NCI-H2196 treated with DMSO at 0.1 percent for 48 hours (cell line): Measurements from ENCODE around the gene AMOTL2.

Source experiments
- DNase-seq: peaks from one replicate; lab custom pipeline; 2025; ENCODE audit not compliant: unreplicated experiment; lab: John Stamatoyannopoulos, UW

AMOTL2 gene

DNA sequence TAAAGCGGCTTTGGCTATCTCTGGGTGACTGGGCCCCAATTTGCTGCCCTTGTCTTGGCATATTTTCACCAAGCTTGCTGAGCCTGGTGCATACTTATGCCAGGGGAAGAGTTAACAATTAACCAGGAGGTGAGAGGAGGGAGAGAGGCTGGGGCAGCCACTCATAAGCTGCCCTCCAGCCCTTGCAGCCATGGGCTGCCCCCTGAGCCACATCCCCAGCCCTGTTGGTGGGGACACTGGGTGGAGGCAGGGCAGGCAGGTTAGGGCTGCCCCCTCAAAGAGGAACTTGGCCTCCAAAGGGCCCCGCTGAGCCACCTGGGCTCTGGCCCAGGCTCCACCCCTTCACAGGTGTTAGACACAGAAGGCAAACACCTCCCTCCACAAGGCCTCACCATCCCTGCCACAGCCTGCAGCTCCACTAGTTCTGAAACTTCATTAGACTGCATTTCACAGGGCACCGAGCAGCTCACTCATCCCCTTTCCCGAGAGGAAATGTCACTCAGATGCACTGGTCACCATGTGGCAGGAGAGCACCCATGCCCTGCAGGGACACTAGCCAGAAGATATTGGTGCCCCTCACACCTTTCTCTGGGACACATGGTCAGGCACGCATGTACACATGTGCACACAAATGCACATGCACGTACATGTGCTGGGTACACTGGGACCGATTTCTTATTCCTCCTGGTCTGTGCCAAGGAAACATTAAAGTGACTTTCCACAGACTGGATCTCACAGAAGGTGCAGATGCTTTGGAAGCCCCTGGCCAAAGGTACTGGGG lies 20.2 kb downstream of the AMOTL2 start:
- no peak for DNase-seq

DNA sequence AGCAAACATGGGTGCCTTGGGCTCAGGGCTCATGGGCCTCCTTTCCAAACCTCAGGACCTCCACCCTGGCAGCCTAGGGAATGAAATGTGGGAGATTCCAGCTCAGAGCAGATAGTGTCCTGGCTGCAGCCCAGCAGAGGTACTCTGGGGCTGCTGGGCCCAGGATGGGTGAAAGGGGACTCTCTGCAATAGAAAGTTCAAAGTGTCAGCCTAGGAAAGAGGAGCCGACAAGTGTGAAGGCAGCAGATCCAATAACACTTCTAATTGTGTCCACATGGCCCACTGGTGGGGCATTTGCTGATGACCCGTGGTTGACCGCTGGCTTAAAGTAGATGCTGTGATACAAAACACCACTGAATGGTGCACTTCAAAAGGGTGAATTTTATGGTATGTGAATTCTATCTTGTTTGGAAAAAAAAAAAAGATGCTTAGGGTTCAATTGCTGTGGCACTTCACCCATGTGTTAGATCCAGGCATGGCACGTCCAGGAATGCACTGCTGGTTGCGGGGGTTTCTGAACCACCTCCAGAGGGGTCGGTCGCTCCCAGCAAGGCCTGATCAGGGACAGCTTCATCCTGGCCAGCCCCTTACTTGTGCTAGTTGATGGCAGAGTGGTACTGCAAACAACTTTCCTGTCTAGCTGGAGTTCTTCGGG lies 20.9 kb downstream of the AMOTL2 start:
- no peak for DNase-seq

DNA sequence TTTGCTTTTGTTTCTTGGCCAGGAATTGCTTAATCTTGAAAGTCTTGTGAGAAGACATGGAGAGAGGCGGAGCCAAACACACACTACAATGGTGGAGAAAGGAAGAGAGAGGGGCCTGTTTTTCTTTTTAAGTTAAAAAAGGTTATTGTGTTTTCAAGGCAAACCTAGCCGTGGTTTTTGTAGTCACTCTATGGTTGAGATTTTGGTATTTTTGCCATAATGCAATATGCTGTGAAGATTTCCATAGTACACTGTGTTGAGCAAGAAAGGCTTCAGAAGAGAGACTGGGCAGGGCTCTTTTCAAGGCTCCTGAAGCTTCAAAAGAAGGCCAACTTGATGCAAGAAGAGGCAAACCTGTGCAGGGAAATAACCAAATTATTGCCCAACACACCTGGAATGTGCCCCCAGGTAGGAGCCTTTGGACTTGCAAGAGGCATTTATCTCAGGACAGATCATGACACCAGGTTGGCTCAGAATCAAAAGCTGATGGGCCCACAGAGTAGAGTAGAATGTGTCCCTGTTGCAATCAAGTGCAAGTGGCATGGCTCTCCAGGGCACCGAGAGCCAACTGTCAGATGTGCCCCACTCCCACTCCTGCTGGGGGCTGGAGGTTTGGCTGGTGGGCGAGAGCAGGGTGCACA lies 22.1 kb downstream of the AMOTL2 start:
- no peak for DNase-seq

DNA sequence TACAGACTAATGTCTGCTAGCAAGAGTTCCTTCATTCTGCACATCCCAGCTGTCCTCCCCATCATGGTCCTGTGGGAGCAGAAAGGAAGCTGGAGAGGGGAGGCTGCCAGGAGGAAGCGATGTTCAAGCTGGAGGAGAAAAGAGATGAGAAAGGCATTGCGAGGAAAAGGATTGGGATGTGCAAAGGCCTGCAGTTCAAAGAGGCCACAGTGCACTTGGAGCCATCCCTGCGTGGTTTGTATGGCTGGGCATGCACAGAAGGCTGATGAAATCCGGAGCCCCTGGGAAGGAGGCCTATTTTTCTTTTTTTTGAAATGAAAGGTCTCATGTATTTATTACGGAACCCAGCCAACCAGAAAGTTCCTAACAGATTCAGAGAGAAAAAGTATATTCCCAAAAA lies 22.8 kb downstream of the AMOTL2 start:
- no peak for DNase-seq

DNA sequence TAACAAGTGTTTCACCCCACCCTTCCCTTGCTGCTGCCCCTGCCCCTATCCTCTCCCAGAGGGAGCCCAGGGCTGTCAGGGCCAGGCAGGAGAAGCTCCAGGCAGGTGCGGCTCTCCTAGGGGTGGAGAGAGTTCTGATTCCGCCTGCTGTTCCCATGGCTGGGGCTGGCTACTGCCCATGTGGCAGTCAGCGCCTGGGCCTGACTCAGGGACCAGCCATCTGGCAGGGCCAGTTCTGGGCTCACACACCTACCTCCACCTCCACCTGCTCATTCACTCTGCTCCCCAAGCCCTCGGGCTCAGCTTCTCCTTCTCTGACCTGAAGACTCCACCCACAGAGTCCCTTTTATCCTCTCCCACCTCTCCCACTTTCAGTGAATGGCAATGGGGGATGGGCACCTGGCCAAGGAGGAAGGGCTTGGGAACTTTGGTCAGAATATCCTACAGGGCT lies 23.4 kb downstream of the AMOTL2 start:
- DNase-seq: no peak

DNA sequence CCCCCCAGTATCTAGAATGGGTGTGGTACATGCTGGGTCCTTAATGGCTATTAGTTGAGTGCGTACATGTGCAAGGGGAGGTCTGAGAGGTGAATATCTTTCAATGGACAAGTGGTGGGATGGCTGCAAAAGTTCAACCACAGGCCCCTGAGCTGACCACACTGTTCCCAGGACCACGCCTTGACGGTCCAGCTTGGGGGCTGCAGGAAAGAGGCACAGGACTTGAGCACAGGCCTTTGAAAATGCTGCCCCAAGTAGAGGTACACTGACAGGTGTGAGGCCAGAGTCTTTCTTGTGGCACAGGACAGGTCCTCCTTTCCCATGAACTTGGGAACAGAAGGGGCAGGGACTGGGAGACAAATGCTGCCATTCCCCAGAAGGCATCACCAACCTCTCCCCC lies 24.0 kb downstream of the AMOTL2 start:
- no peak for DNase-seq

DNA sequence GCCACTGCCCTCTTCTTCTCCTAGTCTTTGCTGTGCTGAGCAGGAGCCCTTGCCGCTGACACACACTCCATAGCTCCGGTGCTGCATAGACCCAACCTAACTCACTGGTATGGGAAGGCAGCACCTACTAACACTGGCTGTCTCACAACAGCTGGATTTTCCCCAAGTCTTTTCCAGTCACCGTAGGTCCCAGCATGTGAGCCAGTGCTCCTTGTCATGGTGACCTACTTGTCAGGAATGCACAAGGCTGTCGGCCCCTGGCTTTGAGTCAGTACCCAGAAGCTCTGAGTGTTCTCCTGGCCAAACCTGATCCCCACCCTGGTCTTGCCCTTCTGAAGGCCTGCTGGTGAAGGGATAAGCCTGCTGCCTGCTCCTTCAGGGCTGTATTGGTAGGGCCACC lies 25.7 kb downstream of the AMOTL2 start:
- no peak for DNase-seq

- no peak for DNase-seq
Measured at GRCh38 chr3:134347551-134347950, 26.7 kb downstream of the AMOTL2 start.

DNA sequence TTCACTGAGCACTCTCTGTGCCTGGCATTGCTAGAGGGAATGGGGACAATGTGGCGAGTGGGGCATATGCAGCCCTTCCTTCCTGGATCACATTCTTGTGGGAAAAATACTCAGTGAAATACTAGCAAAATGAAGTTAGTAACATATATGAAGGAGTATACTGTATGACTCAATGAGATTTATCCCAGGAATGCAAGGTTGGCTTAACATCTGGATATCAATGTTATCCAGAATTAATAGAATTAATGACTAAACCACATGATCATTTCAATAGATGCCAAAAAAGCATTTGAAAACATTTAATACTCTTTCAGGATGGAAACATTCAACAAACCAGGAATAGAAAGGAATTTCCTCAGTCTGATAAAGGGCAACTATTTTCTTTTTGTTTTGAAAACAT lies 27.5 kb downstream of the AMOTL2 start:
- no peak for DNase-seq

- no peak for DNase-seq
Measured at GRCh38 chr3:134345202-134345601, 29.0 kb downstream of the AMOTL2 start.

DNA sequence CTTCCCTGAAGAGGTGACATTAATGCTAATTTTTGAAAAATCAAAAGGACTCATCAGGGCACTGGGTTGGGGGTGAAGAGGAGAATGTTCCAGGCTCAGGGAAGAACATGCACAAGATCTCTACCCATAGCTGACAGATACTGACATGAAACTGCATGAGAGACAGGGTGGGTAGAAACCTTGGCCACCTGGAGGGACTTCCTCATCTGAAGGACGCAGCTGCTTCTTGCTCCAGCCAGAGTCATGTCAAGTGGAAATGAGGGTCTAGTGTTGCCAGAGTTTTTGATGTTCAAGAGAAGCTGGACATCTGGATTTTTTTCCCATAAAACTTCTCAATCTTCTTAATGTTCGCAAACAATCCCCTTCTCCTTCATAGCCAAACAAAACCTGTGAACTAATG lies 29.7 kb downstream of the AMOTL2 start:
- no peak for DNase-seq

DNA sequence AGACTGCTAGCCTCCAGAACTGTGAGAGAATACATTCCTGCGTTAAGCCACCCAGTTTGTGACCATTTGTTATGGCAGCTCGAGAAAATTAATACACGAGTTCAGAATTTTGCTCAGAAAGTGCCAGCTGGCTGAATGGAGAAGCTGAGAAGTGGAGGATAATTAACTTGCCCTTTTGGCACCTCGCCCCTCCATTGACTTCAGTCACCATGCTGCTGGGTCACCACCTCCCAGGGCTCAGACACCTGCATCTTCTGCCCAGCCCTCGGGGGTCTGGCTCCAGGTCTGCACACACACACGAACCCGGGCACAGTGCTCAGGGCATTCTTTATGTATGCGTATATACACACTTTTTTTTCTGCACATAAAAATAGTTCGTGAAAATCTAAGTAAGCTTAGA lies 32.0 kb downstream of the AMOTL2 start:
- no peak for DNase-seq

DNA sequence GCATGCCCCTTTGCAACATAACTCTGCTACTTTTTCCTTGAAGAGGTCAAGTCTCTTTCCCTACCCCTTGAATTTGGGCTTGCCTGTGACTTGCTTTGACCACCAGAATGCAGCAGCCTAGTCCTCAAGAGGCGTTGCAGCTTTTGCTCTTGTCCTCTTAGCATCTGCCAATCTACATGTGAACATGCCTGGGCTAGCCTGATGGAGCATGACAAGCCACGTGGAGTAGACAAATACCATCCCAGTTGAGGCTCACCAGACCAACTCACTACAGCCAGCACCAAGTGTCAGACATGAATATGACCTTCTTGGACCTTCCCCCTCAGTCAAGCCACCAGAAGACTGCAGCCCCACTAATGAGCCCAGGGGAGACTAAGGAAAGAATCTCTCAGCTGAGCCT lies 32.9 kb downstream of the AMOTL2 start:
- DNase-seq: no peak

DNA sequence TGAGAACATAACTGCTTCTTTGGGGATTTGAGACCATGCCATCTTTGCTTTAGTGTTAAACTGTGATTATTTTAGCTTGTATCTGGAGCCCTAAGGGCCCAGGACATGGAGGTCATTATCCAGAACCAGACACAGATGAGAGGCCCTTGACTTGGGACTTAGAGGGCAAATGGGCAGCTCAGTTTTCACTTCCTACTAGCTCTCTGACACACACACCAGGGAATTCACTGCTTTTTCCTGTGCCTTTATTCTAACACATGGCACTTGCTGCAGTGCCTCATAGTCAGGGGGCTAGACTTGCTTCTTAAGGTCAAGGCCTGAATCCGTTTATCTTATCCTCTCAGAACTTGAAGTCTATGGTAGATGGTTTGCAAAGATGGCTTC lies 33.3 kb downstream of the AMOTL2 start:
- DNase-seq: no peak

GRCh38 chr3:134340362-134340981 lies 33.8 kb downstream of the AMOTL2 start:
- DNase-seq: no peak

DNA sequence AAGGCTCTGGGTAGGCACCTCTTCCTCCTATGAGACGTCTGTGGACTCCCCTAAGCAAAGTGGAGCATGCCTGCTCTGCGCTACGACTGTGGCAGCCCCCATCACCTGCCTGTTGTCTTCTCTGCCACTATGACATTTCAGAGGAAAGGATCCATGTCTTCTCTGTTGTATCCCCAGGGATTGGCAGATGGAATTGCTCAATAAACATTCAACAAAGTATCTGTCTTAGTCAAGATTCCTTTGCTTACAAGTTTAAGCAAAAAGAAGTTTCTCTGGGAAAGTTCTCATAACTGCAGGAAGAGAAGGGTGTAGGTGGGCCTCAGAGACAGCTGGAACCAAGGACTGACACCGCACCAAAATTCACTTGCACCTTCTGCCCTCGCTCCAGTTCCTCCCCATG lies 34.3 kb downstream of the AMOTL2 start:
- DNase-seq: no peak

DNA sequence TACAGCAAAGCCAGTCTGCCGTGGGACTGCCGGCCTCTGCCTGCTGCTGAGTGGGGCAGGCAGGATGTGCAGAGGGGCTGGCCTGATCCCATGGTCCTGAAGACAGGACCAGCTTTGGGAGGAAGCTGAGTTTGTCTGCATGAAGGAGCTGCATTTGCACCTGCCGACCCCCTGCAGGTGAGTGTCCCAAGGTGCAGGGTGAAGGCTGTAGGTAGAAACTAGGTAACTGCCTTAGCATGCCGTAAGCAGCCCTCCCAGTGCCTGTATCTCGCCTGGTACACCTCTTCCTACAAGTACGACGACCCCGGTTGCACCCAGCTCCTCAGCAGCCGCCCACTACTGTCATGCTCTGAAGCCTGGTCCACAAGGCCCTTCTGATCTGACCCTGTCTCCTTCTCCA lies 34.9 kb downstream of the AMOTL2 start:
- no peak for DNase-seq

DNA sequence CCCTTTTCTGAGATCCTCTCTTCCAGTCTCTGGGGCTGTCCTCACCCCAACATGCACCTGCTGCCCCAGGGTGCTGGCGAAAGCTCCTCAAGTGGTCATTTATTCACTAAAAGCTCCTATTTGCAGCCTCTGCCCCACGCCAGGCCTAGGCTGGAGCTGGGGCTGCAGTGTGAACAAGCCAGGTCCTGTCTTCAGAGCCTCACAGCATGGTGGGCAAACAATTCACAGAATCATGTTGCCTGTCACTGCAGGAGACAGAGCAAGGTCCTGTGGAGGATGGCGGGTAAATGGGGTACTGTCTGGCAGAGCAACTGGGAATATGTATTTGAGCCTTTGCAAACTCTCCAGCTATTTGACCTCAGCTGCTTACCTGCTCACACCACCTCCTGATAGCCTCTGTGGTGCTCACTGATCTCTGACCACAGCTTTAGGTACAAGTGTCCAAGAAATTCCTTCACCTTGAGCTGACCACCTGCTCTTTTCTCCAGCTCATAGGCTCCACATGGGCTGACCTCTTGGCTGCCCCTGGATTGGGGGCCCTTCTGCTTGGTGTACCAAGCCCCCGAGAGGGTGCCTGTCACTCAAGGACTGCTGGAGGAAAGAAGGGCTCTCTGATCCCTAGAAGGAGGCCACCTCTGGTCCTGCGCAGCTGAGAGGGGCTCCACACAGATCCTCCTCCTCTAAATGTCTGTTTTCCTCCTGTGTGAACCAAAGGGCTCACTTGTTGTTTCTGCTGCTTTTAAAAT lies 35.6 kb downstream of the AMOTL2 start:
- no peak for DNase-seq

- no peak for DNase-seq
Measured at GRCh38 chr3:134338201-134338512, 36.1 kb downstream of the AMOTL2 start.

DNA sequence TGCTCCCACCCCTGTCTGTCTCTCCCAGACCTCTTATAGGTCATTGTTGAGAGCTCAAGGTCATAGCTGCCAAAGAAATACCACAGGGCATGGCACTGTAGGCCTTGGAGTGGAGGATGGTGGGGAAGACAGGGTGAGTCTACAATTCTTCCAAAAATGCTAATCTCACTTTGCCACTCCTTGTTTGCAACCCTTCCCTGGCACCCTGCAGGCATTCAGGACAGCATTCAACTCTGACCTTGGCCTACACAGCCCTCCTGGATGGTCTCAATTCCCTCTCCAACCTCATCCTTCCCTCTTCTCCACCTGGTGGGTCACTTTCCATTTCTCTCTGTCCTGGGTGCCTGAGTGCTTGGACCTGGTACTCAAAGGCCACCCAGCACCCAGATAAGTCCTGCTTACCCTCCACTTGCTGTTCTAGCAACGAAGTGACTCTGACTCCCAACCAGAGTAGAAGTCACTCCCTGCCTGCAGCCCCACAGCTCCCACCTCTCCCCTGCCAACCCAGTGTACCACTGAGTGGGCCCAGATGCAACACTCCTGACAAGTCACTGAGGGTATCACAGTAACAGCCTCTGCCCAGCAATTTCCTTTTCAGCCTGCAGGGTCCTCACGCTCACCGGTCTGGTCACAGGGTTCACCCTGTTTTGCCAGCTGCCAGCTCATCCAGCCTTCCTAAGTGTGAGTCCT lies 36.6 kb downstream of the AMOTL2 start:
- DNase-seq: no peak

DNA sequence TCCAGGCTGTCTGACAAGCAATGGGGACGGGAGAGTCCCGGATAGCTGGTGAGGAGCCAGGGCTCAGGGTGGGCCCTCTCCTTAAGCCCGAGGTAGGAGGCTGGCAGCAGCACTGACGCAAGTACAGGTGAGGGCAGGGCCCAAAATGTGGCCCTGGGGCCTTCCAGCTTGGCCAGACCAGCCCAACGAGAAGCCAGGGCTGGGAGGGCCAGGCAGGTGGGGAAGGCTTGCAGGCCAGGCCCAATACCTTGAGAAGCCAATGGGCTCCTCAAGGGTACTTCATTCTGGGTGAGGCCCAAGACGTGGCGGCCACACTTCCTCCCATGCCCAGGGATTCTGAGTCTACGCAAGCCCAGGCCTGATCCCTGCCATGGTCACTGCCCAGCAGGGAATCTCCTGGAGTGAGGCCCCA lies 37.2 kb downstream of the AMOTL2 start:
- no peak for DNase-seq
